HG03442 (cell line): ENCODE data around the gene SYNPO2.
"Not testable (repeated sequence)": the region's sequence is repeated elsewhere in the genome, so short reads cannot be mapped to it uniquely, and the experiment has no call there.

Source experiments
- ATAC-seq: cut with Tn5 transposase; IDR thresholded peaks from one replicate; pipeline ENCODE4 v1.9.1; 2021; ENCODE audit warnings: mild to moderate bottlenecking, moderate library complexity; ENCODE audit not compliant: unreplicated experiment

SYNPO2 gene

GRCh38 chr4:118888666-118889311 lies at the start of gene SYNPO2:
Gene SYNPO2, plus strand, starts transcription at chr4:118888854. Its CDS starts 183 bp downstream, at chr4:118889037.
- ATAC-seq: peak; percentile 93

DNA sequence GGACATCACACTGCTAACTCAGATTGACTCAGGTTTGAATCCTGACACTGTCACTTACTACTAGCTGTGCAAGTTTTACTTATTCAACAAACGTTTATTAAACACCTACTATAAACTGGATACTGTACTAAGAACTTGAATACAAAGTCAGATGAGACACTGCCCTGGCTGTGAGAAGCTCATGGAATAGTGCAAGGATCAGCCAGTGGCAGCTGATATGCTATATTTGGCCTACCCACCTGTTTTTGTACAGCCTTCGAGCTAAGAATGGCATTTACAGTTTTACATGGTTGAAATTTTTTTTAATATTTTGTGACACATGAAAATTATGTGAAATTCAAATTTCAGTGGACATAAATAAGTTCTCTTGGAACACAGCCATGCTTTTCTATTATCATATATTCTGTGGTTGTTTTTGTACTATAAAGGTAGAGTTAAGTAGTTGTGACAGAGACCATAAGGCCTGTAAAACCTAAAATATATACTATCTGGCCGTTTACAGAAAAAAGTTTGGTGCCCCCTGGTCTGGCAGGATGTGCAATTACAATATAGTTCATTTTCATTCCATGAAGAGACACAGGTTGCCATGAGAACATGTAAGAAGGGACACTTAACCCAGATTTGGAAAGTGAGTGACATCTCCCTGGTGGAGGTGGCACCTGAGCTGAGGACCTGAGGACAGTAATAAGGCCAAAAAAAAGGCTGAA lies 49.3 kb upstream of the SYNPO2 start:
- no peak for ATAC-seq

DNA sequence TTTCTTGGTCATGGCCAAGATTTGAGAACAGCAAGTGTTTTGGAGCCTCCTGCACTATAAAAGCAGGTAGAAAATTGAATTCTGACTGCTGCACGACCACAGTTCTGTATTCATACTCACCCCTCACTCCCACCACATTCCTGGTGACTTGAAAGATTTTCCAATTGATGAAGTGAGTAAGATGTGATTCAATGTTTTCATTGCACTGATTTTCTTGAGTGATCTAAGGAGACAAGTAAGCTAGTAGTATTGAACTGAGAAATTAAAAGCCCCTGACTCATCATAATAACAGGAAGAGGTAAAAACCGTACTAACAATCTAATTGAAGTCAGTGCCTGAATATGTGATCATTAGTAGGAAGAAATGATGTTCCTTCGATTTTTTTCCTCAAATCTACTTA lies 46.6 kb upstream of the SYNPO2 start:
- ATAC-seq: no peak

- no peak for ATAC-seq
These were observed 45.4 kb upstream of the SYNPO2 start for GRCh38 chr4:118843237-118843636.

- ATAC-seq: no peak
These were observed 43.1 kb upstream of the SYNPO2 start for GRCh38 chr4:118845552-118846050.

GRCh38 chr4:118846979-118847378 lies 41.7 kb upstream of the SYNPO2 start:
- no peak for ATAC-seq

DNA sequence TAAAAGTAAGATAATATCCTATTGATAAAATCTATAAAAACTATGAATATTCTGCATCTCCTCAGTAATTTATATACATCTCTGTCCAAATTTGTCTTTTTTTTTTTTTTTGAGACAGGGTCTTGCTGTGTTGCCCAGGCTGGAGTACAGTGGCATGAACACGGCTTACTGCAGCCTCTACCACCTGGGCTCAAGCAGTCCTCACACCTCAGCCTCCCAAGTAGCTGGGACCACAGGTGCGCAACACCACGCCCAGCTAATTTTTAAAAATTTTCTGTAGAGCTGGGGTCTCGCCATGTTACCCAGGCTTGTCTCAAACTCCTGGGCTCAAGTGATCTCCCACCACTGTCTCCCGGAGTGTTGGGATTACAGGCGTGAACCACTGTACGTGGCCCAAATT lies 40.4 kb upstream of the SYNPO2 start:
- no peak for ATAC-seq

DNA sequence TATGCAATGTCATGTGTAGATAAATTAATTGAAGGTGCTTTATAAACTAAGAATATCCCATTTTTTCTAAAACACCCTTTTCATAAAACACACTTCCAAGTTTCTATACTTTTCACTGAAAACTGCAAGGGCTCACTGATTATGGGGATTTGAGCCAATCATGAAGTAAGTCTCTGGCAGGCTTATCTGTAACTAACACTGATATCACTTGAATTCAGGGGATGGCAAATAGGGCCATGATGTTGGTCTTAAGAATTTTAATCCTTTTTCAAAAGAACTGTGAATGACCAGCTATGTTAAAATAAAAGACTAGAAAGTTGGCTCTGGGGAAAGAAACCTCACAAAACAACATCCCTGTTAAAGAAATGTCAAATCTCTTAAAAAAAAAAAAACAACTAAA lies 39.8 kb upstream of the SYNPO2 start:
- ATAC-seq: no peak

GRCh38 chr4:118849867-118850487 lies 38.7 kb upstream of the SYNPO2 start:
- ATAC-seq: no peak

DNA sequence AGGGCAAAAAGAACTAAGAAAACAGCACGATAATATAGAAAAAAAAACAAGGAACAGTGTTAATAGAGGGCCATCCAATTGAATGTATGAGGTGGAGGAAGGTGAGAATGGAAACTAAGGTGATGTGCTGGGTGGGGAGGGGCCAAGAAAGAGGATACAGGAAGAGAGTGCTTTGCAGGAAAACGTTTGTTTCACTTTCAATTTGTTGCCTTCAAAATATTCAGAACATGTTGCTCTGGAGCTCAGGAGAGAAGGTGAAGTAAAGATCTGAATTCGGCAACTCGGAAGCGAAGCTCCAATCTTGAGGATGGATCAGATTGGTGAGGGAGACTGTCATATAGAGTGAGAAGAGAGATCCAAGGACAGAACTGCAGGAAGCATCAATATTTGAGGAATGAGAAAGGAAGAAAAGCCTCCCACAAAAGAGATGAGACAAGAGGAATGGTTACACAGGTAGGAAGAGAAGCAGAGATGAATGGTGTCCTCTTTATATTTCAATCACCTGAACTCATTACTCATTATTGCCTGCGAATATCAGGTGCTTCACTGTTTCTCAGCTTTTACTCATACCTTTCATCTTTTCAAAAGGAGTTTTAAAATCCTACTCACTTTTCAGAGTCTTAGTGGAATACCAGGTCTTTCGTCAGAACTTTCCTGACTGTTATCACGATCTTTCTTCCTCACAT lies 38.0 kb upstream of the SYNPO2 start:
- ATAC-seq: peak; percentile 78

- ATAC-seq: no peak
These were observed 30.9 kb upstream of the SYNPO2 start for GRCh38 chr4:118857760-118858159.

DNA sequence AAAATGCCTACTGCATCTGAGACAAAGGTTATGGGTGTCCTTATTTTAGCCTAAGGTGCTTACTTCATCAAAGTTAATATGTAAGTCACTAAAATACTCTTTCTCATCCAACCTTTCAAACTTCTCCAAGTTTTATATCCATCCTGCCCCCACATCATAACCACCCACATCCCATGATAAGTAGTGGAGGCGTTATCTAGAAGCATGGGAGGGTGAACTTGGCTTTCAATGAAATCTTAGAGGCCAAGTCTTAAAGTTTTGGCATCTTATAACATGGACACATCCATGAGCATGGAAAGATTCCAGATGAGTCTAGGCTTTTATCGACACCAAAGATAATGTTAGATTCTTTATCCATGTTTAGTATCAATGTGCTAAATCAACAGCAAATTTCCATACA lies 29.9 kb upstream of the SYNPO2 start:
- ATAC-seq: no peak

GRCh38 chr4:118865091-118865708 lies 23.5 kb upstream of the SYNPO2 start:
- peak; percentile 93 for ATAC-seq

DNA sequence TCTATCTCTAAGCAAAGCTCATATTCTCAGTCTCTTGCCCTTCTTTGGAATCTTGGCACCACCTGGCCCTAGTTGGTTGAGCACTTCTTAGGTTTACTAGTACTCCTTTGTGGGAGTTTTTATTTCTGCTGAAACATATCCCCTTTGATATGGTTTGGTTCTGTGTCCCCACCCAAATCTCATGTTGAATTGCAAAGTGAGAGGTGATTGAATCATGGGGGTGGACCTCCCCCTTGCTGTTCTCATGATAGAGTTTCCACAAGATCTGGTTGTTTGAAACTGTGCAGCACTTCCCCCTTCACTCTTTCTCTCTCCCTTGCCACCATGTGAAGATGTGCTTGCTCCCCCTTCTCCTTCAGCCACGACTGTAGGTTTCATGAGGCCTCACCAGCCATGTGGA lies 22.2 kb upstream of the SYNPO2 start:
- ATAC-seq: no peak

- ATAC-seq: no peak
These were observed 21.2 kb upstream of the SYNPO2 start for GRCh38 chr4:118867311-118868067.

- ATAC-seq: peak; percentile 39
These were observed 18.8 kb upstream of the SYNPO2 start for GRCh38 chr4:118869808-118870342.

- ATAC-seq: no peak
These were observed 16.5 kb upstream of the SYNPO2 start for GRCh38 chr4:118872181-118872580.

DNA sequence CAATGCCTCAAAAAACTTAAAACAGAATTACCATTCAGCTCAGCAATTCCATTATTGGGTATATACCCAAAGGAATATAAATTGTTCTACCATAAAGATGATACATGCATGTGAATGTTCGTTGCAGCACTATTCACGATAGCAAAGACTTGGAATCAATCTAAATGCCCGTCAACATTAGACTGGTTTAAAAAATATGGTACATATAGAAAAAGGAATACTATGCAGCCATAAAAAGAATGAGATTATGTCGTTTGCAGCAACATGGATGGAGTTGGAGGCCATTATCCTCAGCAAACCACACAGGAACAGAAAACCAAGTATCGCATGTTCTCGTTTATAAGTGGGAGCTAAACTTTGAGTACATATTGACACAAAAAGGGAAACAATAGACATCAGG lies 10.9 kb upstream of the SYNPO2 start:
- no peak for ATAC-seq

- not testable (repeated sequence) for ATAC-seq
These were observed 10.1 kb upstream of the SYNPO2 start for GRCh38 chr4:118878507-118878906.

GRCh38 chr4:118879409-118879808 lies 9.2 kb upstream of the SYNPO2 start:
- ATAC-seq: no peak
